ENCODE measurements around the gene WDR72. TPM values are rescaled to one million over a fixed set of nuclear protein-coding genes. Genes with fewer than 3 reads are reported as not detected.
A peak's percentile ranks its signal among the peaks of the same experiment; 100 is the strongest.

The WDR72 gene
- total and polyA plus RNA-seq, 2 of the 8 experiments (the other 6 are each of a cell fraction or from before 2014, with no cell fraction given), result 1.2 to 1.9 TPM

GRCh38 chr15:53506370-53506769, 253.1 kb downstream of the WDR72 start:
- Histone ChIP-seq H2AFZ (ENCODE audit: low read length) (no peak overlapping the region), H3K4me1 (replicated peaks in 1 of 4; ENCODE audit: control insufficient read depth in 3 of 4, insufficient read depth in 4 of 4, low read length in 3 of 4) (no peaks in the 10 kb centered on the region), H3K14ac (ENCODE audit: insufficient read length) (no peak overlapping the region), H4K5ac (ENCODE audit: insufficient read length, low read depth, low read length) (no peak overlapping the region), H3K79me2 (ENCODE audit: control insufficient read depth in 1 of 2, insufficient read depth in 2 of 2, low read length in 2 of 2) (no peaks in the 10 kb centered on the region), H3K9me3 (ENCODE audit: insufficient read depth in 2 of 2, low read depth in 1 of 2, low read length in 1 of 2) (no peaks in the 10 kb centered on the region), H3K4me2 (ENCODE audit: insufficient read depth in 1 of 2, low read depth in 2 of 2, low read length in 2 of 2) (no peak overlapping the region), H2BK120ac (replicated peaks; ENCODE audit: low read depth, low read length) (no peak overlapping the region), H4K91ac (replicated peaks; ENCODE audit: insufficient read length, low read length) (no peak overlapping the region), H3K79me1 (ENCODE audit: low read depth, low read length) (no peaks in the 10 kb centered on the region), H3K23ac (ENCODE audit: insufficient read length) (no peak overlapping the region), H2BK15ac (ENCODE audit: low read length) (no peak overlapping the region), H3K4me3 (ENCODE audit: extremely low read depth in 1 of 4, insufficient read depth in 2 of 4, low read depth in 3 of 4, low read length in 4 of 4) (no peak overlapping the region), H3K27ac (ENCODE audit: low read depth, low read length) (no peak overlapping the region), H3K9ac (replicated peaks in 1 of 4; ENCODE audit: extremely low read depth in 1 of 4, low read depth in 3 of 4, low read length in 3 of 4) (no peak overlapping the region), H3K27me3 (replicated peaks in 1 of 4; ENCODE audit: control insufficient read depth in 3 of 4, extremely low read depth in 1 of 4, insufficient read depth in 3 of 4, low read length in 3 of 4) (no peaks in the 10 kb centered on the region), H4K8ac (ENCODE audit: extremely low read depth, insufficient read depth, low read length) (no peak overlapping the region), H2BK12ac (ENCODE audit: low read depth, low read length) (no peak overlapping the region), H3K23me2 (ENCODE audit: low read depth, low read length) (no peaks in the 10 kb centered on the region), H4K20me1 (replicated peaks in 1 of 2; ENCODE audit: control insufficient read depth in 1 of 2, insufficient read depth in 2 of 2, low read length in 2 of 2) (no peaks in the 10 kb centered on the region), H3K56ac (replicated peaks; ENCODE audit: insufficient read length, low read depth, low read length) (no peak overlapping the region), H2BK5ac (ENCODE audit: low read depth, low read length) (no peak overlapping the region), H3K4ac (replicated peaks; ENCODE audit: insufficient read length, low read depth, low read length) (no peak overlapping the region), H3K18ac (ENCODE audit: extremely low read depth, low read length) (no peak overlapping the region), H3K36me3 (ENCODE audit: control insufficient read depth in 2 of 4, insufficient read depth in 4 of 4, low read length in 3 of 4) (no peaks in the 10 kb centered on the region), H2AK5ac (ENCODE audit: low read depth, low read length) (no peak overlapping the region), H2BK20ac (ENCODE audit: low read length) (no peak overlapping the region)
- WGBS, 2 experiments (ENCODE audit: extremely low coverage in 1 of 2, insufficient coverage in 1 of 2, insufficient read length in 1 of 2, insufficient replicate concordance in 2 of 2, low coverage in 1 of 2, low lambda C conversion rate in 2 of 2, missing lambda C conversion rate in 1 of 2), result 84% methylated on average over 2 of the region's 2 CpGs; no CpG with 5 or more reads in 1 of the 2 experiments
- TF ChIP-seq CTCF (IDR thresholded peaks at IDR 0.05; ENCODE audit: control extremely low read depth in 1 of 3, insufficient read depth in 1 of 3, low read depth in 1 of 3, low read length in 3 of 3) (peak in 1 of 3 experiments; percentile 13; a peak in 1 of 4 replicates), TEAD4 (IDR thresholded peaks at IDR 0.05; ENCODE audit: low read depth, low read length) (no peak), RAD21 (IDR thresholded peaks at IDR 0.05 in 1 of 2, conservative IDR thresholded peaks at IDR 0.05 in 1 of 2; ENCODE audit: low read depth in 2 of 2, low read length in 2 of 2) (peak in 1 of 2 experiments; percentile 17; a peak in 3 of 4 replicates), SUZ12 (IDR thresholded peaks at IDR 0.05; ENCODE audit: low read length) (no peak), TBP (IDR thresholded peaks at IDR 0.05; ENCODE audit: low read depth, low read length) (no peak), CEBPB (IDR thresholded peaks at IDR 0.05; ENCODE audit: low read depth, low read length) (no peak)
- POLR2A ChIA-PET (ENCODE audit: partially characterized antibody), result no interaction called here
- no peak for DNase-seq (ENCODE audit: low read depth in 1 of 2, low spot score in 2 of 2)
- CTCF ChIA-PET (ENCODE audit: partially characterized antibody), result interaction anchor here (0.6 to 1.5 kb wide), 4 partner anchors 9 to 297 kb away, joined by 3 to 6 read pairs (median 4); no protein-coding TSS in a partner anchor
- FAIRE-seq, result no peak
